ENCODE measurements around the gene SKA1. TPM values are rescaled to one million over a fixed set of nuclear protein-coding genes. Genes with fewer than 3 reads are reported as not detected.
A peak's percentile ranks its signal among the peaks of the same experiment; 100 is the strongest.

The SKA1 gene
- total and polyA plus RNA-seq, 2 of the 13 experiments (the other 11 are each of a cell fraction or from before 2014, with no cell fraction given) = 5.3 to 21.3 TPM

DNA sequence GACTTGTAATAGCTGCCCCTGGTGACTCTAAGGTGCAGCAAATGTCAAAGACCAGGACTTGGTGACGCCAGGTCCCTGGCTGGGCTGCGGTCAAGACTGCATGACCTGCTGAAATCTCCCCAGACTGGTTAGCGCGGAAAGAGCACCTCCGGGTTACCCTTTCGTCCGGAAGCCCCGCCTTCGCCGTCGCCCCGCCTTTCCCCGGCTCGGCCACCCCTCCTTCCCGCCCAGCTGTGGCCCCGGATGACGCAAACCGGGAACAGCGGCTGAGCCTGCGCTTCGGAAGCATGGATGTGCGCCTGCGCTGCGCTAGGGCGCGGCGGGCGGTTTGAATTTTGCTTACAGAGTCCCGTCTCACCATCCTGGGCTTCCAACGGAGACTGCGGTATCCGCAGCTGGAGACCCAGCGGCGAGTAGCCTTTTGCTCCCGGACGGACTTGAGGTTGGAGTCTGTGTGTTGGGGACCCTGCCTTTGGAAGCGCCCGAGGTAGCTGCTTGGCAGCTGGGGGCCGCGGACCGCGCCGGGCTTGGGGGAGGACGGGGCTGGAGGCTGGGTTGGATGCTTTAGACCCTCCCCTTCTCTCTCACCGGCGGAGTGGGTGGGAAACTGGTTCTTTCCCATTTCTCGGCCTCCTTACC is at the start of gene SKA1 (continued):
- TF ChIP-seq ZBTB34 (CRISPR knock-in tag; IDR thresholded peaks at IDR 0.05) (no peak), ZSCAN22 (CRISPR knock-in tag; IDR thresholded peaks at IDR 0.05) (no peak), PHF8 (CRISPR knock-in tag; IDR thresholded peaks at IDR 0.05) (peak; percentile 86), ZHX1 (CRISPR knock-in tag; IDR thresholded peaks at IDR 0.05; ENCODE audit: low read depth) (no peak), SOX13 (IDR thresholded peaks at IDR 0.05) (no peak), SOX13 (CRISPR knock-in tag; conservative IDR thresholded peaks at IDR 0.05 in 1 of 2, IDR thresholded peaks at IDR 0.05 in 1 of 2) (no peak; a peak in 1 of 4 replicates), ATF1 (CRISPR knock-in tag; IDR thresholded peaks at IDR 0.05) (no peak), ZNF121 (CRISPR knock-in tag; IDR thresholded peaks at IDR 0.05) (no peak), SYNCRIP (IDR thresholded peaks at IDR 0.05; ENCODE audit: insufficient read depth, low read depth, low read length) (no peak), ZBTB38 (CRISPR knock-in tag; IDR thresholded peaks at IDR 0.05) (no peak), FOXK1 (CRISPR knock-in tag; IDR thresholded peaks at IDR 0.05; ENCODE audit: borderline replicate concordance, low read depth) (peak; percentile 38; the same call in 1 of the 2 replicates), WIZ (CRISPR knock-in tag; IDR thresholded peaks at IDR 0.05) (no peak), ZNF354B (CRISPR knock-in tag; IDR thresholded peaks at IDR 0.05) (no peak), ZNF775 (CRISPR knock-in tag; IDR thresholded peaks at IDR 0.05; ENCODE audit: borderline replicate concordance) (no peak), RCOR2 (CRISPR knock-in tag; IDR thresholded peaks at IDR 0.05) (no peak), ZNF441 (CRISPR knock-in tag; IDR thresholded peaks at IDR 0.05; ENCODE audit: borderline replicate concordance) (no peak), POGK (CRISPR knock-in tag; conservative IDR thresholded peaks at IDR 0.05) (peak; percentile 87), ZNF333 (CRISPR knock-in tag; IDR thresholded peaks at IDR 0.05; ENCODE audit: borderline replicate concordance) (no peak), NR2F2 (IDR thresholded peaks at IDR 0.05; ENCODE audit: borderline replicate concordance, low read depth) (no peak; the same call in 1 of the 2 replicates), ARID3A (IDR thresholded peaks at IDR 0.05; ENCODE audit: low read depth, low read length) (no peak; the same call in 1 of the 2 replicates)
- TF ChIP-seq, protein P1, sequence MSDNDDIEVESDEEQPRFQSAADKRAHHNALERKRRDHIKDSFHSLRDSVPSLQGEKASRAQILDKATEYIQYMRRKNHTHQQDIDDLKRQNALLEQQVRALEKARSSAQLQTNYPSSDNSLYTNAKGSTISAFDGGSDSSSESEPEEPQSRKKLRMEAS (IDR thresholded peaks at IDR 0.05) = peak; percentile 63
